Keratinocyte (primary cell): ENCODE data around the gene AMIGO1.

Experiments
- CTCF ChIP-seq, 3 experiments: IDR thresholded peaks in 1 of 3; conservative IDR thresholded peaks in 1 of 3; optimal IDR thresholded peaks in 1 of 3; 2 replicates in 2 of 3; 3 replicates in 1 of 3; pipeline versions ENCODE3 to v1.5.1; 2011; ENCODE audit warnings: low read length in 3 of 3, mild to moderate bottlenecking in 3 of 3, moderate library complexity in 2 of 3, control low read depth in 1 of 3, inconsistent platforms in 1 of 3; ENCODE audit not compliant: insufficient read depth in 2 of 3; ENCODE audit errors: extremely low read depth in 1 of 3
- EZH2 ChIP-seq: IDR thresholded peaks from one replicate; pipeline ENCODE4 v1.6.1; 2012; ENCODE audit warnings: inconsistent platforms, mild to moderate bottlenecking, low read length, moderate library complexity

- no peak for TF ChIP-seq CTCF (optimal IDR thresholded peaks at IDR 0.05 in 1 of 3, IDR thresholded peaks at IDR 0.05 in 1 of 3, conservative IDR thresholded peaks at IDR 0.05 in 1 of 3; ENCODE audit: extremely low read depth in 1 of 3, insufficient read depth in 2 of 3, low read length in 3 of 3)
- TF ChIP-seq EZH2, result no peak
Observed at GRCh38 chr1:109503935-109504334, 5.6 kb downstream of the AMIGO1 start.
